Uterus (tissue), 4 donors: Measurements from ENCODE around the gene DNAJC5G. TPM values are rescaled to one million over a fixed set of nuclear protein-coding genes. Genes with fewer than 3 reads are reported as not detected.

Source experiments
- DNase-seq, 2 donors: peaks; one replicate each; pipeline ENCODE4 v3.0.0-alpha.2; 2019 to 2020
- H3K27ac ChIP-seq, 2 donors: fragments of 200-600 bp; sonication (generic); 1 replicate in 1 of 2; 2 replicates in 1 of 2; pipeline ENCODE4 v1.5.1; 2016 to 2018
- H3K27me3 ChIP-seq, 2 donors: fragments of 200-600 bp; sonication (generic); one replicate each; pipeline ENCODE4 v1.5.1; 2018 to 2019; ENCODE audit warnings: control low read depth in 1 of 2
- H3K36me3 ChIP-seq, 2 donors: fragments of 200-600 bp; sonication (generic); one replicate each; pipeline ENCODE4 v1.5.1; 2019; ENCODE audit warnings: control low read depth in 1 of 2
- H3K4me1 ChIP-seq, 2 donors: fragments of 200-600 bp; sonication (generic); one replicate each; pipeline ENCODE4 v1.5.1; 2018 to 2019; ENCODE audit warnings: control low read depth in 1 of 2
- H3K4me3 ChIP-seq, 2 donors: fragments of 200-600 bp; sonication (generic); 1 replicate in 1 of 2; 2 replicates in 1 of 2; pipeline ENCODE4 v1.5.1; 2018 to 2019; ENCODE audit warnings: mild to moderate bottlenecking in 1 of 2
- H3K9me3 ChIP-seq, 2 donors: fragments of 200-600 bp; sonication (generic); one replicate each; pipeline ENCODE4 v1.5.1; 2019; ENCODE audit warnings: control low read depth in 1 of 2
- CTCF ChIP-seq, 4 experiments: fragments of 200-600 bp in 2 of 4; fragments of 450-650 bp in 2 of 4; sonication (generic) in 2 of 4; IDR thresholded peaks; one replicate each; pipeline ENCODE4 v1.5.1; 2016 to 2019; ENCODE audit warnings: antibody characterized with exemption in 4 of 4, mild to moderate bottlenecking in 2 of 4, moderate library complexity in 1 of 4
- POLR2A ChIP-seq, 2 donors: fragments of 450-650 bp; IDR thresholded peaks; one replicate each; pipeline ENCODE4 v1.6.1; 2016; ENCODE audit warnings: antibody characterized with exemption in 2 of 2, mild to moderate bottlenecking in 1 of 2, moderate library complexity in 1 of 2
- intact Hi-C: fragments of 100-400 bp; cut with DNase I; formaldehyde crosslinking; loops from one replicate; pipeline ENCODE4 v1.15.1; 2023; ENCODE audit warnings: low total_unique reads
- total RNA-seq, 4 donors: library from RNA; depleted of rRNA in 3 of 4; stranded (reverse); fragments of >200 nt in 3 of 4; gene quantifications; one replicate each; pipeline versions ENCODE4 v1.1.0 to v1.2.4, GENCODE V29; 2014 to 2023
- donor health status: DM: yes; HTN: yes; CAD: no.

DNAJC5G gene
- total RNA-seq, 4 donors from 2014 or later, result 0.77 to 3.9 (median 1.5) TPM; not detected in 1

GRCh38 chr2:27309651-27310050 lies 34.4 kb downstream of the DNAJC5G start:
- Histone ChIP-seq H3K4me3 (no peak overlapping the region), H3K27ac (no peak overlapping the region), H3K27me3 (peaks cover 22 to 27% of the 10 kb centered on the region in 2 donors), H3K9me3 (no peaks in the 10 kb centered on the region), H3K4me1 (peaks cover 0 to 16% of the 10 kb centered on the region in 2 donors), H3K36me3 (no peaks in the 10 kb centered on the region)
- TF ChIP-seq CTCF (IDR thresholded peaks at IDR 0.05) (no peak), POLR2A (IDR thresholded peaks at IDR 0.05) (no peak)
- intact Hi-C loops, result no loop called here
- no peak for DNase-seq

- H3K9me3 ChIP-seq, result no peaks in the 10 kb centered on the region
- H3K4me3 ChIP-seq, result no peak overlapping the region
- H3K27me3 ChIP-seq, result peaks cover 10% of the 10 kb centered on the region in 2 donors
- no peaks in the 10 kb centered on the region for H3K36me3 ChIP-seq
- intact Hi-C loops, result no loop called here
- no peak overlapping the region for H3K27ac ChIP-seq
- no peak for DNase-seq
- TF ChIP-seq POLR2A (IDR thresholded peaks at IDR 0.05), result no peak
- TF ChIP-seq CTCF (IDR thresholded peaks at IDR 0.05), result no peak
- H3K4me1 ChIP-seq, result peaks cover 0 to 10% of the 10 kb centered on the region in 2 donors
Observed at GRCh38 chr2:27312152-27312551, 36.9 kb downstream of the DNAJC5G start.

GRCh38 chr2:27313882-27314645 lies 38.8 kb downstream of the DNAJC5G start:
- Histone ChIP-seq H3K27me3 (no peaks in the 10 kb centered on the region), H3K4me3 (no peak overlapping the region), H3K27ac (no peak overlapping the region), H3K4me1 (no peaks in the 10 kb centered on the region), H3K9me3 (no peaks in the 10 kb centered on the region), H3K36me3 (no peaks in the 10 kb centered on the region)
- intact Hi-C loops, result no loop called here
- no peak for DNase-seq
- no peak for TF ChIP-seq CTCF (IDR thresholded peaks at IDR 0.05)
- TF ChIP-seq POLR2A (IDR thresholded peaks at IDR 0.05), result no peak

GRCh38 chr2:27314709-27315108 lies 39.5 kb downstream of the DNAJC5G start:
- Histone ChIP-seq H3K9me3 (no peaks in the 10 kb centered on the region), H3K4me3 (no peak overlapping the region), H3K36me3 (no peaks in the 10 kb centered on the region), H3K27me3 (no peaks in the 10 kb centered on the region), H3K27ac (no peak overlapping the region), H3K4me1 (no peaks in the 10 kb centered on the region)
- TF ChIP-seq CTCF (IDR thresholded peaks at IDR 0.05) (no peak), POLR2A (IDR thresholded peaks at IDR 0.05) (no peak)
- intact Hi-C loops, result no loop called here
- DNase-seq, result no peak

GRCh38 chr2:27315122-27315521 lies 39.9 kb downstream of the DNAJC5G start:
- Histone ChIP-seq H3K4me3 (no peak overlapping the region), H3K4me1 (no peaks in the 10 kb centered on the region), H3K36me3 (no peaks in the 10 kb centered on the region), H3K27me3 (no peaks in the 10 kb centered on the region), H3K27ac (no peak overlapping the region), H3K9me3 (no peaks in the 10 kb centered on the region)
- TF ChIP-seq POLR2A (IDR thresholded peaks at IDR 0.05) (no peak), CTCF (IDR thresholded peaks at IDR 0.05) (no peak)
- intact Hi-C loops, result no loop called here
- DNase-seq, result no peak
